HG02970 (cell line): Measurements from ENCODE around the gene PTPN14.

Experiments used
- ATAC-seq: cut with Tn5 transposase; IDR thresholded peaks from one replicate; pipeline ENCODE4 v1.9.1; 2021; ENCODE audit warnings: mild to moderate bottlenecking, moderate library complexity, moderate number of reproducible peaks; ENCODE audit not compliant: unreplicated experiment, low FRiP score

The PTPN14 gene

DNA sequence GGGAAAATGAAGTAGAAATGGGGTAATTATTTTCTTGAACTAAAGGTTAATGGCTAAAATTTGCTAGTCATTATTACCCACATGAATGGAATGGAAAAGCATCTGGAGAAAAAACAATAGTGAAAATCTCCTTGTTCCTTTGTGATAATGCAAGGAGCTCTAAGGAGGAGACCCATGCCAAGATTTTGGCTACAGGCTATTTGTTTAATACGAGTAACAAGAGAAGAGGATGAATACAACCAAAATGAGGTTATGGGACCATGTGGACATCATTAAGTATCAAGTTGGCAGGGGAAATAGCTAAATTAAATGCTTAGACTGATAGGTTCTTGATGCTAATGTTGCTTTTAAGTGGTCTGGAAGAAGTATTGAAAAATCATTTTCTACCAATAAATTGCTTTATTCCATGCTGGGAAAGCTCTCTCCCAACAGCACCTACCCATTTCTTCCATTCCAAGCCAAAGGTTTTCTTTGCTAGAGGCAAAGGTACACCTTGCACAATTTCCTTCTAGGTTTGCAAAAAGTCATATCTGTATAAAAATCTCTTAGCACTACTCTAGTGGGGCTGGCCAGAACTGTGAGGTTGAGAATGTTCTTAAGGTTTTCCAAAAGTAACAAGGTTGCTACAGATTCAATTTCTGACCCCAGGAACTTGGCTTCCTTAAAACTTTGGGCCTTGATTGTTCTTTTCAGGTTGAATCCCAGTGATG is 170.3 kb downstream of the PTPN14 start:
- no peak for ATAC-seq

DNA sequence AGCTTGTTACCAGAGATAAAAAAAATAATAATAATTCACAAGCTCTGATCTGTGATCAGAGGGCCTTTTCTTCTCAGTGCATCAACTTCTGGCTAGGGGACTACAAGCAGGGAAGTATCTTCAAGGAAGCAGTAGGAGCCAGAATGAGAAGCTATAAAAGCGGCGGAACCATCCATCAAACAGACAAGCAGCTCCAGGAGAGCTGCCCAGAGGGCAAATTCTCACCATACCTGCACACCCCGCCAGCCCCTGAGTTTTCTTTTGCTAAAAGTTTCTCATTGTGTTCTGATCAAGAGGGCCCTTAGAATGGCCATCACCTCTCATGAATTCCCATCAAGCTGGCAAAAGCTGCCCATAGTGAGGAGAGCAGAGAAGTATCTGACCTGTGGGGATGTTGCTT is 171.0 kb downstream of the PTPN14 start:
- ATAC-seq: no peak

- no peak for ATAC-seq
These were observed 172.0 kb downstream of the PTPN14 start for GRCh38 chr1:214379236-214379970.

GRCh38 chr1:214378492-214378891 is 172.9 kb downstream of the PTPN14 start:
- ATAC-seq: no peak

DNA sequence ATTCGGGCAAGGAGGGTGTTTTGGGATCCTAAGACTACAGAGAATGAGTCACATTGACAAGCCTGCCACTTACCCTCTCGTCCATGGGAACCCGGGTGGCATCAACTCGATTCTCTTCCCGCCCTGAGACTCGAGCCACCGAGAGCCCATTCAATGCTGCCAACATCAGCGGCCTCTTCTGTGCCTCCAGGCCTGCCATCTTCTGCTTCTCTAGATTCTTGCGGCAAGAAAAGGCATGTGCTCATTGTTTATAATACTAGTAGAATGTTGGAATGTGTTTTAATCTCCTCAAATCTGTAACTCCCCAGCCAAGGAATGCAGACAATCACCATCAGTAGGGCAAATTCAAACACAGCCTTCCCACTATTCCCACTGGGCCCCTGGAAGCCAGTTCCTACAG is 173.5 kb downstream of the PTPN14 start:
- no peak for ATAC-seq

- ATAC-seq: no peak
These were observed 173.9 kb downstream of the PTPN14 start for GRCh38 chr1:214377485-214377884.

DNA sequence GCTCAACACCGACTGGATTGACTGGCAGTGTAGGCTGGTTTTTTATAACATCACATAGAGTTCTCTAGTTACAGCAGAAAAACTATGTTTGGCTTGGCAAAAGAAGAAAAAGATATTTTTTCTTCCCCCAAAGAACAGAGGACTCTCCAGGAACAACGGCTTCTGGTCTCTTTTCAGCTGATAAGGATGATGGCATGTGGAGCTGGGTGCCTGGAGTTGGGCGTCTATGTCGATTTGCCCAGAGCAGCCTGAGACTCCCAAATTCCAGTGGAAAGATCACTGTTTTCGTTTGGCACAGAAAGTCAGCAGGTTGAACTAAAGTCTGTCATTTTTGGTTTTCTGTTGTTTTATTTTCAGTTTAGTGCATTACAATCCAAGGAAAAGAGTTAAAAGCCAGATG is 179.3 kb downstream of the PTPN14 start:
- ATAC-seq: no peak

- ATAC-seq: no peak
These were observed 180.8 kb downstream of the PTPN14 start for GRCh38 chr1:214370615-214371014.

GRCh38 chr1:214369364-214369763 is 182.0 kb downstream of the PTPN14 start:
- no peak for ATAC-seq

- no peak for ATAC-seq
These were observed 183.6 kb downstream of the PTPN14 start for GRCh38 chr1:214367841-214368240.

GRCh38 chr1:214364786-214365295 is 186.6 kb downstream of the PTPN14 start:
- no peak for ATAC-seq

- ATAC-seq: no peak
These were observed 187.0 kb downstream of the PTPN14 start for GRCh38 chr1:214364386-214364785.

GRCh38 chr1:214363386-214363785 is 188.0 kb downstream of the PTPN14 start:
- no peak for ATAC-seq

- ATAC-seq: no peak
These were observed 189.1 kb downstream of the PTPN14 start for GRCh38 chr1:214362188-214362882.

GRCh38 chr1:214361636-214362035 is 189.8 kb downstream of the PTPN14 start:
- no peak for ATAC-seq

- no peak for ATAC-seq
These were observed 190.8 kb downstream of the PTPN14 start for GRCh38 chr1:214360525-214361164.

DNA sequence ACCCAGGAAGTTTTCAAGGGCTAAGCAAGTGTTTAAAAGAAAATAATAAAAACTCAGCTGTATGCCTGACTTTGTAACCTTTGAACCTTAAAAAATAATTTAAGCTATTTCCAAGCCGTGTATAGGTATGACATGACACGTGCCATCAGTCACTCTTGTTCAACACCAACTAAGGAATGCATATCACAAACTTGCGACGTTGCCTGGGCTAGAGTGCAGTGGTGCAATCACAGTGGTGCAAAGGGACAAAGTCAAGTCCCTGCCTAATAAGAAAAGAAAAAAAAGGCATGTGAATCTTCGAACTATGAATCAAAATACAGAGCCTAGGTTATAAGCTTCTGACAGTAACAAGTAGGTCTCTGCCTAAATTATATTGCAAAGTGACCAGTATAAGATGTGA is 191.3 kb downstream of the PTPN14 start:
- no peak for ATAC-seq

GRCh38 chr1:214354440-214355148 is 196.8 kb downstream of the PTPN14 start:
- no peak for ATAC-seq

- ATAC-seq: no peak
These were observed 198.6 kb downstream of the PTPN14 start for GRCh38 chr1:214352838-214353237.
